Measurements from ENCODE around the gene TBC1D2B.
"Not testable (repeated sequence)": the region's sequence is repeated elsewhere in the genome, so short reads cannot be mapped to it uniquely, and the experiment has no call there.

The TBC1D2B gene

GRCh38 chr15:77991658-77992201, 85.8 kb downstream of the TBC1D2B start:
- not testable (repeated sequence) for DNase-seq (ENCODE audit: low read depth in 2 of 2, low spot score in 1 of 2)

- no peak for DNase-seq (ENCODE audit: low read depth in 2 of 2, low spot score in 1 of 2)
These were observed 86.5 kb downstream of the TBC1D2B start for GRCh38 chr15:77991029-77991406.

GRCh38 chr15:77989296-77990143, 88.0 kb downstream of the TBC1D2B start:
- DNase-seq (ENCODE audit: low read depth in 2 of 2, low spot score in 1 of 2): no peak

GRCh38 chr15:77988347-77989295, 88.9 kb downstream of the TBC1D2B start:
- no peak for DNase-seq (ENCODE audit: low read depth in 2 of 2, low spot score in 1 of 2)

GRCh38 chr15:77987765-77988136, 89.8 kb downstream of the TBC1D2B start:
- DNase-seq (ENCODE audit: low read depth in 2 of 2, low spot score in 1 of 2): not testable (repeated sequence)

GRCh38 chr15:77986891-77987764, 90.4 kb downstream of the TBC1D2B start:
- no peak for DNase-seq (ENCODE audit: low read depth in 2 of 2, low spot score in 1 of 2)

GRCh38 chr15:77985931-77986480, 91.5 kb downstream of the TBC1D2B start:
- no peak for DNase-seq (ENCODE audit: low read depth in 2 of 2, low spot score in 1 of 2)

GRCh38 chr15:77985031-77985930, 92.2 kb downstream of the TBC1D2B start:
- no peak for DNase-seq (ENCODE audit: low read depth in 2 of 2, low spot score in 1 of 2)

GRCh38 chr15:77984446-77984861, 93.1 kb downstream of the TBC1D2B start:
- DNase-seq (ENCODE audit: low read depth in 2 of 2, low spot score in 1 of 2): no peak

GRCh38 chr15:77983708-77984445, 93.6 kb downstream of the TBC1D2B start:
- no peak for DNase-seq (ENCODE audit: low read depth in 2 of 2, low spot score in 1 of 2)

GRCh38 chr15:77983091-77983707, 94.3 kb downstream of the TBC1D2B start:
- DNase-seq (ENCODE audit: low read depth in 2 of 2, low spot score in 1 of 2): no peak

- DNase-seq (ENCODE audit: low read depth in 2 of 2, low spot score in 1 of 2): no peak
These were observed 95.4 kb downstream of the TBC1D2B start for GRCh38 chr15:77982127-77982490.

GRCh38 chr15:77981281-77982126, 96.0 kb downstream of the TBC1D2B start:
- no peak for DNase-seq (ENCODE audit: low read depth in 2 of 2, low spot score in 1 of 2)

GRCh38 chr15:77980674-77981073, 96.8 kb downstream of the TBC1D2B start:
- DNase-seq (ENCODE audit: low read depth in 2 of 2, low spot score in 1 of 2): not testable (repeated sequence)

- no peak for DNase-seq (ENCODE audit: low read depth in 2 of 2, low spot score in 1 of 2)
These were observed 97.4 kb downstream of the TBC1D2B start for GRCh38 chr15:77980098-77980497.

GRCh38 chr15:77979157-77979556, 98.4 kb downstream of the TBC1D2B start:
- DNase-seq (ENCODE audit: low read depth in 2 of 2, low spot score in 1 of 2): not testable (repeated sequence)

- not testable (repeated sequence) for DNase-seq (ENCODE audit: low read depth in 2 of 2, low spot score in 1 of 2)
These were observed 98.8 kb downstream of the TBC1D2B start for GRCh38 chr15:77978759-77979145.

Data from stimulated activated CD8-positive, alpha-beta memory T cell treated with anti-CD3 and anti-CD28 coated beads, Interleukin-4, amount 100 ng/mL, for 4 hours (primary cell).